Measurements from ENCODE around the gene SFI1. TPM values are rescaled to one million over a fixed set of nuclear protein-coding genes. Genes with fewer than 3 reads are reported as not detected.
"Not testable (repeated sequence)": the region's sequence is repeated elsewhere in the genome, so short reads cannot be mapped to it uniquely, and the experiment has no call there.

The SFI1 gene
- total RNA-seq, 1 experiment from 2014 or later: 55.2 TPM

DNA sequence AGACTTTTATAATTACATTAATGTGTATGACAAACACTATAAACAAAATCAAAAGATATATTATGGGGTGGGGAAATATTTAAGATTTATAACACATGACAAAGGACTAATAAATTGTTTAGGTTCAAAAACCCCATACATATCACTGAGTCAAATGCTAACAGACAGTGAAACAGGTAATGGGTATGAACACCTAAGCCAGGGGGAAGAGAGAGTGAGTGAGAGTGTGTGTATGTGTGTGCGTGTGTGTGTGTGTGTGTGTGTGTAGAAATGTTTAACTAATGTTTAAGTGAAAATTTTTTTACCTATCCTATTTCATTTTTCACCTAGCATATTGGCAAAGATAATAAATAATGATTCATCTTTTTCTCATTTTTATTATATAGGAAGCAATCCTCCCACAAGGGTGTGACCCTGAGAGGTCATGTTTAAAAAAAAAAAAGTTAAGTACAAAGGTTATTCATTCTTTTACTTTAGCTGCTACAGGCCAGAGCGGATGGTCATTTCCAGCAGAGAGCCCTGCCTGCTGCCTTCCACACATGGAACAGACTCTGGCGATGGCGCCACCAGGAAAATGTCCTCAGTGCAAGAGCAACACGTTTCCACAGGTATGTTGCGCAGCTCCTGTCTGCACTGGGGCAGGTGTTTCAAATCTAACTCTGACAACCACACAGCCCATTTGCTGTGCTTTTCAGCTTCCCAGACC is 92.8 kb downstream of the SFI1 start:
- BruUV-seq (replicated peaks): no TSS peak
- H3K27me3 Mint-ChIP-seq (ENCODE audit: insufficient read depth, unreplicated experiment): no peaks in the 10 kb centered on the region
- Histone ChIP-seq H3K4me3 (ENCODE audit: low read depth, low read length) (peak overlapping the region; percentile 30), H3K27me3 (replicated peaks; ENCODE audit: control insufficient read depth, insufficient read depth, low read length) (no peaks in the 10 kb centered on the region), H3K36me3 (ENCODE audit: control insufficient read depth, insufficient read depth, low read length) (no peaks in the 10 kb centered on the region; the same call in 1 of the 2 replicates), H3K4me1 (peaks cover 37% of the 10 kb centered on the region), H3K9me3 (no peaks in the 10 kb centered on the region)
- no peak overlapping the region for H3K4me3 Mint-ChIP-seq (ENCODE audit: unreplicated experiment)
- H3K27ac Mint-ChIP-seq (ENCODE audit: unreplicated experiment): no peak overlapping the region
- peak; percentile 57 to 67 for DNase-seq
- peaks cover 8% of the 10 kb centered on the region for H3K36me3 Mint-ChIP-seq (ENCODE audit: insufficient read depth, unreplicated experiment)
- TF ChIP-seq, protein P1, sequence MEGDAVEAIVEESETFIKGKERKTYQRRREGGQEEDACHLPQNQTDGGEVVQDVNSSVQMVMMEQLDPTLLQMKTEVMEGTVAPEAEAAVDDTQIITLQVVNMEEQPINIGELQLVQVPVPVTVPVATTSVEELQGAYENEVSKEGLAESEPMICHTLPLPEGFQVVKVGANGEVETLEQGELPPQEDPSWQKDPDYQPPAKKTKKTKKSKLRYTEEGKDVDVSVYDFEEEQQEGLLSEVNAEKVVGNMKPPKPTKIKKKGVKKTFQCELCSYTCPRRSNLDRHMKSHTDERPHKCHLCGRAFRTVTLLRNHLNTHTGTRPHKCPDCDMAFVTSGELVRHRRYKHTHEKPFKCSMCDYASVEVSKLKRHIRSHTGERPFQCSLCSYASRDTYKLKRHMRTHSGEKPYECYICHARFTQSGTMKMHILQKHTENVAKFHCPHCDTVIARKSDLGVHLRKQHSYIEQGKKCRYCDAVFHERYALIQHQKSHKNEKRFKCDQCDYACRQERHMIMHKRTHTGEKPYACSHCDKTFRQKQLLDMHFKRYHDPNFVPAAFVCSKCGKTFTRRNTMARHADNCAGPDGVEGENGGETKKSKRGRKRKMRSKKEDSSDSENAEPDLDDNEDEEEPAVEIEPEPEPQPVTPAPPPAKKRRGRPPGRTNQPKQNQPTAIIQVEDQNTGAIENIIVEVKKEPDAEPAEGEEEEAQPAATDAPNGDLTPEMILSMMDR (IDR thresholded peaks at IDR 0.05; ENCODE audit: insufficient read depth in 1 of 2, low read depth in 1 of 2, low read length in 1 of 2, severe bottlenecking in 1 of 2, unreplicated experiment in 1 of 2): no peak
- no peaks in the 10 kb centered on the region for H3K9me3 Mint-ChIP-seq (ENCODE audit: unreplicated experiment)
- H3K4me1 Mint-ChIP-seq (ENCODE audit: low read depth, unreplicated experiment): peaks cover 23% of the 10 kb centered on the region
- intact Hi-C loops (cut with micrococcal nuclease; ENCODE audit: unreplicated experiment): no loop called here
- ChIA-PET POLR2A (interaction anchor here (0.6 kb wide), 1 partner anchor 1336 kb away, joined by 3 read pairs; no protein-coding TSS in a partner anchor), CTCF (no interaction called here)

- DNase-seq; BruUV-seq (replicated peaks): not testable (repeated sequence)
Measured at GRCh38 chr22:31590161-31590560, 93.8 kb downstream of the SFI1 start.

GRCh38 chr22:31595271-31595670 is 98.9 kb downstream of the SFI1 start:
- intact Hi-C loops (cut with micrococcal nuclease; ENCODE audit: unreplicated experiment): loop anchor here (5.0 kb wide), 1 partner anchor 33 kb away; no protein-coding TSS in a partner anchor
- H3K4me1 Mint-ChIP-seq (ENCODE audit: low read depth, unreplicated experiment): peaks cover 9% of the 10 kb centered on the region
- no peak overlapping the region for H3K4me3 ChIP-seq (ENCODE audit: low read depth, low read length)
- TF ChIP-seq, protein P1 (IDR thresholded peaks at IDR 0.05; ENCODE audit: insufficient read depth in 1 of 2, low read depth in 1 of 2, low read length in 1 of 2, severe bottlenecking in 1 of 2, unreplicated experiment in 1 of 2): no peak
- no peak overlapping the region for H3K4me3 Mint-ChIP-seq (ENCODE audit: unreplicated experiment)
- BruUV-seq (replicated peaks): no TSS peak
- no peaks in the 10 kb centered on the region for H3K9me3 Mint-ChIP-seq (ENCODE audit: unreplicated experiment)
- CTCF ChIA-PET: no interaction called here
- H3K36me3 ChIP-seq (ENCODE audit: control insufficient read depth, insufficient read depth, low read length): no peaks in the 10 kb centered on the region
- H3K4me1 ChIP-seq: peaks cover 16% of the 10 kb centered on the region
- H3K27me3 ChIP-seq (replicated peaks; ENCODE audit: control insufficient read depth, insufficient read depth, low read length): no peaks in the 10 kb centered on the region
- no peak for DNase-seq
- peaks cover 25% of the 10 kb centered on the region for H3K36me3 Mint-ChIP-seq (ENCODE audit: insufficient read depth, unreplicated experiment)
- H3K9me3 ChIP-seq: no peaks in the 10 kb centered on the region
- H3K27me3 Mint-ChIP-seq (ENCODE audit: insufficient read depth, unreplicated experiment): no peaks in the 10 kb centered on the region
- POLR2A ChIA-PET: no interaction called here
- H3K27ac Mint-ChIP-seq (ENCODE audit: unreplicated experiment): peak overlapping the region; percentile 49

More at GRCh38 chr22:31590161-31590560, 93.8 kb downstream of the SFI1 start:
- H3K27ac Mint-ChIP-seq (ENCODE audit: unreplicated experiment); H3K36me3 Mint-ChIP-seq (ENCODE audit: insufficient read depth, unreplicated experiment); H3K4me3 Mint-ChIP-seq (ENCODE audit: unreplicated experiment); H3K27me3 ChIP-seq (replicated peaks; ENCODE audit: control insufficient read depth, insufficient read depth, low read length); H3K27me3 Mint-ChIP-seq (ENCODE audit: insufficient read depth, unreplicated experiment); H3K36me3 ChIP-seq (ENCODE audit: control insufficient read depth, insufficient read depth, low read length); H3K9me3 ChIP-seq; H3K9me3 Mint-ChIP-seq (ENCODE audit: unreplicated experiment); intact Hi-C loops (cut with micrococcal nuclease; ENCODE audit: unreplicated experiment); POLR2A ChIA-PET; CTCF ChIA-PET; H3K4me3 ChIP-seq (ENCODE audit: low read depth, low read length): not testable (repeated sequence)
- peaks cover 30% of the 10 kb centered on the region for H3K4me1 ChIP-seq
- peaks cover 22% of the 10 kb centered on the region for H3K4me1 Mint-ChIP-seq (ENCODE audit: low read depth, unreplicated experiment)
